ENCODE data around the gene WDR88.

The WDR88 gene

DNA sequence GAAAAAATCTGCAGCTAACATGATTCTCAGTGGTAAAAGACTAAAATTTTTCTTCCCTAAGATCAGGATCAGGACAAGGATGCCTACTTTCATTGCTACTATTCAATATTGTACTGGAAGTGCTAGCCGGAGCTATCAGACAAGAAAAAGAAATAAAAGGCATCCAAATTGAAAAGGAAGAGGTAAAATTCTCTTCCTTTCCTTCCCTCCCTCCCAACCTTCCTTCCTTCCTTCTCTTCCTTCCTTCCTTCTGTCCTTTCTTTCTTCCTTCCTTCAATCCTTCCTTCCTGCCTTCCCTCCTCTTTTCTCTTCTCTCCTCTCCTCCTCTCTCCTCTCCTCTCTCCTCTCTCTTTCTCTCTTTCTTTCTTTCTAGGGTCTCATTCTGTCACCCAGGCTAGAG is 35.5 kb downstream of the WDR88 start:
- TF ChIP-seq, protein P1, sequence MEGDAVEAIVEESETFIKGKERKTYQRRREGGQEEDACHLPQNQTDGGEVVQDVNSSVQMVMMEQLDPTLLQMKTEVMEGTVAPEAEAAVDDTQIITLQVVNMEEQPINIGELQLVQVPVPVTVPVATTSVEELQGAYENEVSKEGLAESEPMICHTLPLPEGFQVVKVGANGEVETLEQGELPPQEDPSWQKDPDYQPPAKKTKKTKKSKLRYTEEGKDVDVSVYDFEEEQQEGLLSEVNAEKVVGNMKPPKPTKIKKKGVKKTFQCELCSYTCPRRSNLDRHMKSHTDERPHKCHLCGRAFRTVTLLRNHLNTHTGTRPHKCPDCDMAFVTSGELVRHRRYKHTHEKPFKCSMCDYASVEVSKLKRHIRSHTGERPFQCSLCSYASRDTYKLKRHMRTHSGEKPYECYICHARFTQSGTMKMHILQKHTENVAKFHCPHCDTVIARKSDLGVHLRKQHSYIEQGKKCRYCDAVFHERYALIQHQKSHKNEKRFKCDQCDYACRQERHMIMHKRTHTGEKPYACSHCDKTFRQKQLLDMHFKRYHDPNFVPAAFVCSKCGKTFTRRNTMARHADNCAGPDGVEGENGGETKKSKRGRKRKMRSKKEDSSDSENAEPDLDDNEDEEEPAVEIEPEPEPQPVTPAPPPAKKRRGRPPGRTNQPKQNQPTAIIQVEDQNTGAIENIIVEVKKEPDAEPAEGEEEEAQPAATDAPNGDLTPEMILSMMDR (IDR thresholded peaks at IDR 0.05; ENCODE audit: low read depth, low read length, missing control alignments), result no peak
- DNase-seq (ENCODE audit: extremely low read depth, low read depth), result no peak
- no peak overlapping the region for H3K4me3 ChIP-seq (replicated peaks; ENCODE audit: low read depth, low read length)

DNA sequence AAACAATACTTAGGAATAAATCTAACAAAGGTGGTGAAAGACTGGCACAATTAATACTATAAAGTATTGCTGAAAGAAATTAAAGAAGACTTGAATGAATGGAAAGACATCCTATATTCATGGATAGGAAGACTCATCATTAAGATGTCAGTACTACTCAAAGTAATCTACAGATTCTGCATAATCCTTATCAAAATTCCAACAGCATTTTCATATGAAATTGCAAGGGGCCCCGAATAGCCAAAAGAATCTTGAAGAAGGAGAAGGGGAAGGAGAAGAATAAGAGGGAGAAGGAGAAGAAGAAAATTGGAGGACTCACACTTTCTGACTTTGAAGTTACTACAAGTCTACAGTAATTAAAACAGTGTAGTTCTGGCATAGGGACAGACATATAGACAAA is 36.6 kb downstream of the WDR88 start:
- TF ChIP-seq, protein P1 (IDR thresholded peaks at IDR 0.05; ENCODE audit: low read depth, low read length, missing control alignments), result no peak
- no peak overlapping the region for H3K4me3 ChIP-seq (replicated peaks; ENCODE audit: low read depth, low read length)
- no peak for DNase-seq (ENCODE audit: extremely low read depth, low read depth)

DNA sequence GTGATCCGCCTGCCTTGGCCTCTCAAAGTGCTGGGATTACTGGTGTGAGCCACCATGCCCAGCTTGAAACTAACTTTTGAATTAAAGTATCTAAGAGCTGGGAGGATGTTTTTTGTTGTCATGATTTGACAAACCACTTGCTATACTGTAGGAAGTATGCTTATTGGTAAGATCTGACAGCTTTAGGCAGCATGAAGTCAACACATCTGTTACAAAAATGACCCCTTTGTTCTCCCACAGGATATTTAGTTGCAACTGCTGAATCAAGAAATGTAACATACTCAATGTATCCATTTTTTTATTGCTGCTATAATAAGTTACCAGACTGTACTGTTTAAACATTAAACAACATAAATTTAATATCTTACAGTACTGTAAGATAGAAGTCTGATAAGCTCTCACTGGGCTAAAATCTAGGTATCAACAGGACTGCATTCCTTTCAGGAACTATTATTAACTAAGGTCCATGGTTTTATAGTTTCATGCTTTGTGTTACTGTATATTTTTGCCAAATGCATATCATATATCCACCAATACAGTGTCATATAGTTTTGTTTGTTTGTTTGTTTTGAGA is 39.4 kb downstream of the WDR88 start:
- H3K4me3 ChIP-seq (replicated peaks; ENCODE audit: low read depth, low read length), result no peak overlapping the region
- TF ChIP-seq, protein P1 (IDR thresholded peaks at IDR 0.05; ENCODE audit: low read depth, low read length, missing control alignments), result no peak
- DNase-seq (ENCODE audit: extremely low read depth, low read depth), result no peak

DNA sequence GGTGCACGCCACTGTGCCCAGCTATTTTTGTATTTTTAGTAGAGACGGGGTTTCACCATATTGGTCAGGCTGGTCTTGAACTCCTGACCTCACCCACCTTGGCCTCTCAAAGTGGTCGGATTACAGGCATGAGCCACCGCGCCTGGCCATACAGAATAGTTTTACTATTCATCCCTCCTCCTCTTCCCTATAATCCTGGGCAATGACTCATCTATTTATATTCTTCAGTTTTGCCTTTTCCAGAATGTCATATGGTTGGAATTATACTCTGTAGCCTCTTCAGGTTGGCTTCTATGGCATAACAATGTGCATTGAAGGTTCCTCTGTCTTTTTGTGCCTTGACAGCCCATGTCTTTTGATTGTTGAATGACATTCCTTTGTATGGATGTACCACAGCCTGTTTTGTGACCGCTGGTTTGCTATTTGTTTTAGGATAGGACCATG is 40.0 kb downstream of the WDR88 start:
- peak; percentile 59 for DNase-seq (ENCODE audit: extremely low read depth, low read depth)
- TF ChIP-seq, protein P1 (IDR thresholded peaks at IDR 0.05; ENCODE audit: low read depth, low read length, missing control alignments), result no peak
- H3K4me3 ChIP-seq (replicated peaks; ENCODE audit: low read depth, low read length), result no peak overlapping the region

DNA sequence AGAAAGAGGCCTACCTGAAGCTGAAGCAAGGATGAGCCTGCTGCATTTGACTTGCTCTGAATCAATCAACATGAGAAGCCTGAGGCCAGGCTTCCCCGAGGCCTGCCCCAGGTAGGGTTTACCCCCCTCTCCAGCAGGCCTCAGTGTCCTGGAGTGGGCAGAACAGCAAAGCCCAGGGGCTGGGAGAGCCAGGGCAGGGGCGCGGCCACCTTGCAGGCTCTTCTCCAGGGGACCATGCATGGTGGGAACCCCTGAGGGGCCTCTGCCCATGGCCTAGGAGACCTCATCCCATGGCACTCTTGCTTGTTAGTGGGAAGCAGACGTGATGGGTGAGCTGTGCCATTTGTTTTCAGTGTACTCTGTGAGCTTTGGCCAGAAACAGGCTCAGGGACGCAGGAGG is 42.3 kb downstream of the WDR88 start:
- DNase-seq (ENCODE audit: extremely low read depth, low read depth), result no peak
- no peak overlapping the region for H3K4me3 ChIP-seq (replicated peaks; ENCODE audit: low read depth, low read length)
- TF ChIP-seq, protein P1 (IDR thresholded peaks at IDR 0.05; ENCODE audit: low read depth, low read length, missing control alignments), result no peak

DNA sequence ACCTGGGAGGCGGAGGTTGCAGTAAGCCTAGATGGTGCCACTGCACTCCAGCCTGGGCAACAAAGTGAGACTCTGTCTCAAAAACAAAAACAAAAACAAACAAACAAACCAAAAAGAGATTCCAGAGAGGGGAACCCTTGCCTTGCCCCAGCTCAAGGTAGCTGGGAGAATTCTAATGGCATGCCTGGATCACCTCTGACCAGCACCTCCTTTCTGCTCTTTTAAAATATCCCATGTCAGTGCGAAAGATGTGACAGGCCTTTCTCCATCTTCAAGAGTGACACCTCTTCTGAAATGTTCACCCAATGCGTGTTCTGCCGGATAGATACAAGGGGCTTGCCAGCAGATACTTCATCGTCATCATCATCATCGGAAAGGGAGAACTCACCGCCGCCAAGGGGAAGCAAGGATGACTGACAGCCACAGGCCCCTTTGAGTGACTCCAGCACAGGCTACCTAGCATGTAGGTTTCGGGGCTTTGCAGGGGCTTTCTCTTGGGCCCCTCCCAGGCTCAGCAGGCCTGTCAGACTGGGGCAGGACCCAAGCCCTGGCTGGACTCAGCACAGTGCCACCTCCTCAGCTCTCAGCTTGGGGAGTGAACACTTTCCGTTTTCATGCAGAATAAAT is 43.4 kb downstream of the WDR88 start:
- DNase-seq (ENCODE audit: extremely low read depth, low read depth), result no peak
- TF ChIP-seq, protein P1 (IDR thresholded peaks at IDR 0.05; ENCODE audit: low read depth, low read length, missing control alignments), result no peak
- H3K4me3 ChIP-seq (replicated peaks; ENCODE audit: low read depth, low read length), result peak overlapping the region; percentile 94; the same call in 1 of the 2 replicates

Data from HFF-Myc (cell line).